ENCODE measurements around the gene JAK3. TPM values are rescaled to one million over a fixed set of nuclear protein-coding genes. Genes with fewer than 3 reads are reported as not detected.

The JAK3 gene
- polyA plus RNA-seq, 1 of the 3 experiments (the other 2 are of a cell fraction): 1.3 TPM

- no peaks in the 10 kb centered on the region for H3F3A ChIP-seq (replicated peaks; ENCODE audit: insufficient read depth)
- H3K4me2 ChIP-seq: no peak overlapping the region
- H3K36me3 ChIP-seq (replicated peaks in 1 of 2; ENCODE audit: control insufficient read depth in 1 of 2, insufficient read depth in 2 of 2, low read length in 1 of 2): no peaks in the 10 kb centered on the region
- CTCF ChIA-PET: interaction anchor here (1.2 kb wide), 1 partner anchor 232 kb away, joined by 3 read pairs; no protein-coding TSS in a partner anchor
- H3K9me2 ChIP-seq: no peaks in the 10 kb centered on the region
- no peaks in the 10 kb centered on the region for H3K27me3 ChIP-seq (ENCODE audit: insufficient read depth)
- peaks cover 0 to 10% of the 10 kb centered on the region in 2 experiments; a peak in 1 of 4 replicates for H3K4me1 ChIP-seq (ENCODE audit: control insufficient read depth in 1 of 2, insufficient read depth in 2 of 2, low read depth in 1 of 2, low read length in 1 of 2)
- TF ChIP-seq PBX3 (IDR thresholded peaks at IDR 0.05) (no peak), YY1 (IDR thresholded peaks at IDR 0.05; ENCODE audit: low read depth) (no peak), TAF1 (IDR thresholded peaks at IDR 0.05; ENCODE audit: borderline replicate concordance, low read depth, low read length) (no peak), EP300 (IDR thresholded peaks at IDR 0.05; ENCODE audit: borderline replicate concordance in 1 of 2, low read depth in 1 of 2, low read length in 1 of 2) (no peak), TEAD4 (IDR thresholded peaks at IDR 0.05; ENCODE audit: borderline replicate concordance, insufficient read depth) (no peak), IRF3 (IDR thresholded peaks at IDR 0.05; ENCODE audit: low read depth, low read length) (no peak), RFX5 (IDR thresholded peaks at IDR 0.05; ENCODE audit: low read length) (no peak), NRF1 (IDR thresholded peaks at IDR 0.05; ENCODE audit: low read depth, low read length) (no peak), RXRA (IDR thresholded peaks at IDR 0.05; ENCODE audit: borderline replicate concordance, low read depth) (no peak), EZH2phosphoT487 (IDR thresholded peaks at IDR 0.05; ENCODE audit: borderline replicate concordance, low read depth) (no peak), MXI1 (IDR thresholded peaks at IDR 0.05; ENCODE audit: low read depth, low read length) (no peak), FOXM1 (IDR thresholded peaks at IDR 0.05; ENCODE audit: low read depth) (no peak), CHD2 (IDR thresholded peaks at IDR 0.05; ENCODE audit: low read length, partially characterized antibody) (no peak), MEF2A (IDR thresholded peaks at IDR 0.05; ENCODE audit: borderline replicate concordance, low read depth) (no peak), GABPA (IDR thresholded peaks at IDR 0.05; ENCODE audit: low read depth) (no peak), REST (IDR thresholded peaks at IDR 0.05; ENCODE audit: low read depth, low read length) (no peak), POLR2AphosphoS5 (IDR thresholded peaks at IDR 0.05; ENCODE audit: low read depth, low read length) (no peak), FOXJ3 (CRISPR knock-in tag; IDR thresholded peaks at IDR 0.05) (no peak), CTCF (IDR thresholded peaks at IDR 0.05) (no peak)
- no peak overlapping the region for H3K9ac ChIP-seq
- no peaks in the 10 kb centered on the region for H3K9me3 ChIP-seq
- H4K20me1 ChIP-seq (ENCODE audit: insufficient read depth): no peaks in the 10 kb centered on the region
- H3K4me3 ChIP-seq (ENCODE audit: low read depth in 2 of 2, low read length in 1 of 2): no peak overlapping the region
- POLR2A ChIA-PET: no interaction called here
- H3K27ac ChIP-seq (ENCODE audit: low read depth in 2 of 2, low read length in 1 of 2): no peak overlapping the region
- no peak overlapping the region for H2AFZ ChIP-seq (ENCODE audit: low read depth)
- no peak for DNase-seq
- 88% methylated on average over 7 of the region's 7 CpGs for WGBS (ENCODE audit: low lambda C conversion rate)
- no peaks in the 10 kb centered on the region for H3K79me2 ChIP-seq (ENCODE audit: insufficient read depth)
These were observed 9.8 kb downstream of the JAK3 start for GRCh38 chr19:17837972-17838371.

Measured in SK-N-SH (cell line).